Activated CD4-positive, CD25-positive, alpha-beta regulatory T cell (primary cell): Measurements from ENCODE around the gene TNS4.
A peak's percentile ranks its signal among the peaks of the same experiment; 100 is the strongest.

Experiments used
- DNase-seq, 4 experiments: peaks; one replicate each; lab custom pipeline; 2025; lab: John Stamatoyannopoulos, UW

The TNS4 gene

DNA sequence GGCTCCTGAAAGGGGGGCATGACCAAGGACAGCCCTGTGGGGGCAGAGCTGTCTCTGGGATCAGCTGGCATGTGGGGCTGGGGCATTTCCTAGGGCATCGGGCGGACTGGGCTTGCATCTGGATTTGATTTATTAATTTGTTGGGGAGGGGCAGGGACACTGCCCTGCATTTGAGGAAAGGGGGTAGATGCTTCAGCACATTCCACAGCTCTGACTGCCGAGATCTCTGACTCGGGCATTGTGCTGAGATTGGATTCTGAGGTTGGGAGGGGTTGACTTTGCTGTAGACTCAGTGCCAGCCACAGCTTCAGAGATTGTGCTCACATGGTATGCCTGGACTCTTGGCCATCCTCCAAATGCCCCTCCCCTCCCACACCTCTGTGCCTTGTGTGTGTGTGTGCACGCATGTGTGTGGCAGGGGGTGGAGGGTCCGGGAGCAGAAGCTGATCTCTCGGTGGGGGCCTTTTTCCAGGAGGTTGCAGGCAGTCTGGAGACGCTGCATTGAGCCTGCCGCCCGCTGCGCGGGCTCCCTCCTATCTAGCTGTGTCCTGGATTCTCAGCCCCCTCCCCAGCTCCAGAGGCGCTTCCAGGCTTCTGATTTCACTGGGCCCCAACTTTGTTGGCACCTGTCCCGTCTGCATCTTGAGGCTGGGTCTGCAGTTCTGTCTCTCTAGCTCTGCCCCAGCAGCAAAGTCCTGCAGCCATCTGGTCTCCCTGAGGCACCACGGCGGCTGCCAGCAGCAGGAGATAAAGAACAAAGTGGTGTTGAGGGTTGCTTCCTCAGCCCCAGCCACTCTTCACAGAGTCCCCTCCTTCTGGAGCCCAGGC, 43.2 kb downstream of the TNS4 start:
- no peak for DNase-seq

DNA sequence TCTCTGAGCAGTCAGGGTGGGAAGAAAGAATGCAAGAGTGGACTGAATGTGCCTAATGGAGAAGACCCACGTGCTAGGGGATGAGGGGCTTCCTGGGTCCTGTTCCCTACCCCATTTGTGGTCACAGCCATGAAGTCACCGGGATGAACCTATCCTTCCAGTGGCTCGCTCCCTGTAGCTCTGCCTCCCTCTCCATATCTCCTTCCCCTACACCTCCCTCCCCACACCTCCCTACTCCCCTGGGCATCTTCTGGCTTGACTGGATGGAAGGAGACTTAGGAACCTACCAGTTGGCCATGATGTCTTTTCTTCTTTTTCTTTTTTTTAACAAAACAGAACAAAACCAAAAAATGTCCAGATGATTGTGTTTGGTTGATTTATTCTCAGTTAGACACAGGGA, 44.1 kb downstream of the TNS4 start:
- DNase-seq, result no peak

DNA sequence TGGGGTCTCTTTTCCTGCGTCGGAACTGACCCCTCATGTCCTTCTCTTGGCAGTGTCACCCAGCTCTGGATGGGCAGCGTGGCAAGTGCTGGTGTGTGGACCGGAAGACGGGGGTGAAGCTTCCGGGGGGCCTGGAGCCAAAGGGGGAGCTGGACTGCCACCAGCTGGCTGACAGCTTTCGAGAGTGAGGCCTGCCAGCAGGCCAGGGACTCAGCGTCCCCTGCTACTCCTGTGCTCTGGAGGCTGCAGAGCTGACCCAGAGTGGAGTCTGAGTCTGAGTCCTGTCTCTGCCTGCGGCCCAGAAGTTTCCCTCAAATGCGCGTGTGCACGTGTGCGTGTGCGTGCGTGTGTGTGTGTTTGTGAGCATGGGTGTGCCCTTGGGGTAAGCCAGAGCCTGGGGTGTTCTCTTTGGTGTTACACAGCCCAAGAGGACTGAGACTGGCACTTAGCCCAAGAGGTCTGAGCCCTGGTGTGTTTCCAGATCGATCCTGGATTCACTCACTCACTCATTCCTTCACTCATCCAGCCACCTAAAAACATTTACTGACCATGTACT, 44.9 kb downstream of the TNS4 start:
- no peak for DNase-seq

DNA sequence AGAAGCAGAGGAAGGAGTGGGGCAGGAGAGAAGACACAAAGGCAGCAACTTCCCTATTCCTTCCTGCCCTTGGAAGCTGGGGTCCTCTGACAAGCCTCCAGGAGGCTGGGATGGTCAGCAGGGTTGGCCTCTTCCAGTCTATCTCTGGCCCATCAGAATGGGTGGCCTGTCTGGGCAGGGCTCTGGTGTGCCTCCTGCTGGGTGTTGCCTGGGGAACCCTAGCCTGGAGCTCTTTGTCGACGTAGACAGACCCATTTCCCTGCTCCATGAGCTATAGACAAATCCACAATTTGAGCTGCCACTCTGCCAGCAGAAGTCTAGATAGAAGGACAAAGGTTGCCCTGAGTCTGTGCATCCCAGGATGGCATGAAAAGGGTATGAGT, 46.8 kb downstream of the TNS4 start:
- DNase-seq, result no peak

DNA sequence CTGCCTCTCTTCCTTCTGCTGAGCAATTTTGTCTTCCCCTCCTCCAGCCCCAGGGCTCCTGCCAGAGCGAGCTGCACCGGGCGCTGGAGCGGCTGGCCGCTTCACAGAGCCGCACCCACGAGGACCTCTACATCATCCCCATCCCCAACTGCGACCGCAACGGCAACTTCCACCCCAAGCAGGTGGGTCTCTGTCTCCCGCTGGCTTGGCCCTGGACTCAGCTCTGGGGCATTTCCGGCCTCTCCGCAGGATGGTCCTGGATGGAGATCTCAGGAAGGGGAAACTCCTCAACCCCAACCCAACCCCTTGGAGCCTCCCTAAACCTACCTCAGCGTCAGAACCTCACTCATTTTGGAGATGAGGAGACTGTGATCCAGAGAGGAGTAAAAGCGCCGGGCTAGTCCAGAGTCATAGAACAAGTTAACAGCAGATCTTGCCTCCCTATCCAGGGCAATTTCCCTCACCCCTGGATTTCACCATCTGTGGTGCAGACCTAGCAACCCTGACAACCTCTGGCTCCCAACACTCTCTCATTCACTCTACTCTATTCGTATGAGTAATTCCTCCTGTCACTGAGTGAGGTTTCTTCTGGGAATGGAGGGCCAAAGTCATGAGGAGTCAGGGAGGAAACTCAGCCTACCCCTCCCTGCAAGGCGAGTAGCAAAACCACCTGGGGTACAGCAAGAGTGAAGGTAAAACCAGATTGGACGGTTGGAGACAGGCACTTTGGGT, 47.4 kb downstream of the TNS4 start:
- DNase-seq, result no peak

DNA sequence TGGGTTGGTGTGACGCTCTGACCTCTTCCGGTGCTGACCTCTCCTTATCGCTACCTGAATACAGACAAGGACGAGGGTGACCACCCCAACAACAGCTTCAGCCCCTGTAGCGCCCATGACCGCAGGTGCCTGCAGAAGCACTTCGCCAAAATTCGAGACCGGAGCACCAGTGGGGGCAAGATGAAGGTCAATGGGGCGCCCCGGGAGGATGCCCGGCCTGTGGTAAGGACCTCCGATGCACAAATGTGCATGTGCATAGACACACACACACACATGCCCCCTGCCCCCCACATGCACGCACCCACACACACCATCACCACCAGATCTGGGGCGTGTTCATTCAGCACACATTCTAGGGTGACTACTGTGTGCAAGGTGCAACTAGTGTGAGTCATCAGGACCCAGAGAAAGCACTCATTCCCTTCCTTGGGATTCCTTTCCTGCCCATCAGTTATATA, 48.5 kb downstream of the TNS4 start:
- no peak for DNase-seq

DNA sequence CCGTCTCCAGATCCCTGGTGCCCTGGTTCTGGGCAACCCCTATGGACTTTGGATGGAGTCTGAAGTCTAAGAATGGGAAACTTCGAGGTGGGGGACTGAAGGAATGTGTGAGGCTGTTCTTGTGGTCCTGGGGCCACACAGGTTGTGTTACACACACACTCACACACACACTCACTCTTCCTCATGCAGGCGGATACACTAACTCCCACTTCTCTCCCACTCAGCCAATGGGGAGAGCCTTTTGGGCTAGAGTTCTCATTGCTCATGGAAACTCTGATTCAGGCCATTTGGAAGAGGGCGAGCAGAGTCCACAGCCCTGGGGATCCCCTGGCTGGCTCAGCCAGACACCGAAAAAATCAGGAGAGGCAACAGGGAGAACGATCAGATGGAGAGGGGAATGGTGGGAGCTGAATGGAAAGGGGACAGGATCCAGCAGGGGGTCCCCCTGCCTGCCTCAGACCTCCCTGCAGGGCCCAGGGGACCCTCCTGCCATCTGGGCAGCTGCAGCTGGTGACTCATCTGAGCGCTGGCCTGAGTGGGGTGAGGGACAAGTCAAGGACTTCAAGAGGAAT, 49.1 kb downstream of the TNS4 start:
- DNase-seq, result no peak

DNA sequence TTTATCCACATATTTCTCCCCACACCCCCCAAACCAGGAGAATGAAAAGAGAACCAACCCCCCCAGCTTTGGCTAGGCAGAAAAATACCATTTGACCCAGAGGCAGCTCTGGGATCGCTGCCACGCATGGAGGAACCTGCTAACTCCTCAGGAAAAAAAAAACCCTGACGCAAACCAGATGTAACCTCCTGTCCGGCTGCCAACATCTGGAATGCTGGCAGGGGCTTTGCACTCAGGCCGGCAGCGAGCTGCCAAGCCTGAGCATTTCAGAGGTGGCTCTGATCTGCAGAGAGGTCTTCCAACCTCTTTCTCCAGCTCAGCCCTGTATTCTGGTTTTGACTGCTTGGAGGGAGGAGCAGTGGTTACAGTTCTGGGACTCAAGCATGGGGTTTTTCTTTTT, 50.0 kb downstream of the TNS4 start:
- no peak for DNase-seq

DNA sequence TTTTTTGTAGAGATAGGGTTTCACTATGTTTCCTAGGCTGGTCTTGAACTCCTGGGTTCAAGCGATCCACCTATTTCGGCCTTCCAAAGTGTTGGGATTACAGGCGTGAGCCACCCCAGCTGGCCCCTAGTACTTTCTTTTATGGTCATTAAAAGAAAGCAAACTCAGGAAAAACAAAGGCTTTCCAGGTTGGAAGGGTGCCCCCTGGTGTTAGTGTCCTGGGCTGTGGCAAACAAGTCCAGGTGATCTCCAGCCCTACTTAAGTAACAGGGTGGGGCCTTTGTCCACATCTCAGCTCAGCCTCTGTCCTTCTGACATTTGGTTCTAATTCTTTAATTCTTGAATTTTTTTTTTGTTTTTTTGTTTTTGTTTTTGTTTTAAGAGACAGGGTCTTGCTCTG, 51.2 kb downstream of the TNS4 start:
- no peak for DNase-seq

DNA sequence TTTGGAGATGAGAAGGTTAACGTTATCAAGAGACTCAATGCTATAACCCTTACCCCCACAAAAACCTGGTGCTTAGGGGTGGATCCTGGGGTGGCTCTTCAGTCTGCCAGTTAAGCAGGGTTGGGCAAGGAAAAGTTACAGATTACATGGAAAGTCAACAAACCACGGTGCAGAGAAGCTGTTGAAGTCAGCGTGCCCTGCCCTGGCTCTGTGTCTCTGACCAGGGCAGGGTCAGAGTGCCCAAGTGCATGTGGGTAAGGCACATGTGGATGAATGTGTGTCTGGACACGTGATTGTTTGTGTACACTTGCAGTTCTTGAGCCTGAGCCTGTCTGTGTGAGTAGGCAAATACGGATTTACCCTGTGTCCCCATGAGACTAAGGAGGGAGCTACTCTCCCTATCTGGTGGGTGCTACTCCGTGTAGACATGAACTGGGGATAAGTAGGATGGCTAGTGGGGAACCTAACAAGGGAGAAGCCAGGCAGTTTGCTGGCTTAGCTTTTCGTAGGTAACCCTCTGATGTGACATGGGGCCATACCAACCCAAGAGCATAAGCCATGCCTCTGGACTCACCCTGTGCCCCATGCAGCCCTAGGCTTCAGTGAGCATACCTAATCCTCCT, 52.7 kb downstream of the TNS4 start:
- DNase-seq, result no peak

DNA sequence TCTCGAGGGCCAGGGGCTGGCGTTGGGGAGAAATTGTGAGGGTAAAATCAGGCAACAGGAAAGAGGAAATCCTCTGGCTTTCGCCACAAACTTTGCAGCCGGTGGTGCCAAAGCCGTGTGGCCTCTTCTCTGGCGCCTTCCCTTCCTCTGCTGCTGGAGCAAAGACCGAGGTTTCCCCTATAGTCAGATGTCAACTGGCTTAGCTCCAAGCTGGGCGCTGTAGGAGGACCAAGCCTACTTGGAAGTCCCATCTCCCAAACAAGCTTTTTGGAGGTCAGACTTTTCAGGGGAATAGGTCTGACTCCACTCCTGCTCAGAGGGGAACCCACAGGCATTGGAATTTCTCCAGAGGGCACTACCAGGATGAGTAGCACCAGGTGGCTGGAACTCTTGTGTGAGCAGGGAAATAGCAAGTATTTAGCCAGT, 53.2 kb downstream of the TNS4 start:
- DNase-seq, result no peak

DNA sequence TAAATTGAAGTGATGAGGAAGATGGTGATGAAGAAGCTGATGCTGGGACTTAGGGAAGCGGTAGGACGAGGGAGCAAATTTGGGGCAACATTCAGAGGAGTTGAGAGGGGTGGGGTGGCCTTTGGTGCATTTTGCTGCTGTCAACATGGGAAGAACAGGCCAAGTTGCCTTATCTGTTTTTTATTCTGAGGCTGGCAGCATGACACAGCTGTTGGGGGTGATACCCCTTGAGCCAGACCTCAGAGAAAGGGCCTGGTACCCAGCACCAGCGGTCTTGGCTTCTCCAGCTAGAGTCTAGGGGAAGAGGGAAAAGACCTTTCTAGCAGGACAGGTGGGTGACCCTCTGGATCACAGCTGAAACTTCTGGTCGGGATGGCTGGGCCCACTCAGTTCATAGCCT, 53.6 kb downstream of the TNS4 start:
- no peak for DNase-seq

DNA sequence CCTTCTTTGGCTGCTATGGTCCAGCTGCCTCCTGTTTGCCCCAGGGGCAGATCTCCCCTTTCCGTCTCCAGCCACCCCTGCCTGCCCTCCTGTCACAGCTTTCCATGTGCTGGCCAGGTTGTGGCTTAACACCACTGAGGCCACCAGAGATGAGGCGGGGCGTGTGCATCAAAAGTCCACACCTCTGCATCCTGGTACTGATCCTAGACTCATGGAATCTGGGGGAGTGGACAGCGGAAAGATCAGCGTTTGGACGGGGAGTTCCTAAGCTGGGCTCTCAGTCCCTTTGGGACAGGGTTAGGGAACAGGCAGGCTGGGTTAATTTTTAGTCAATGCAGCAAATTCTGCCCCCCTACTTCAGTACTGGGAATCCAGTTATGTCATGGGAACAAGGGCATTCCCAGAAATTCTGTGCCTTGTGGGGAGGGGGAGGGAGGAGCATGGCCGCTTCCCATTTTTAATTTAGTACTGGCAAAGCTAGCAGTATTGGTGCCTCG, 54.2 kb downstream of the TNS4 start:
- no peak for DNase-seq

DNA sequence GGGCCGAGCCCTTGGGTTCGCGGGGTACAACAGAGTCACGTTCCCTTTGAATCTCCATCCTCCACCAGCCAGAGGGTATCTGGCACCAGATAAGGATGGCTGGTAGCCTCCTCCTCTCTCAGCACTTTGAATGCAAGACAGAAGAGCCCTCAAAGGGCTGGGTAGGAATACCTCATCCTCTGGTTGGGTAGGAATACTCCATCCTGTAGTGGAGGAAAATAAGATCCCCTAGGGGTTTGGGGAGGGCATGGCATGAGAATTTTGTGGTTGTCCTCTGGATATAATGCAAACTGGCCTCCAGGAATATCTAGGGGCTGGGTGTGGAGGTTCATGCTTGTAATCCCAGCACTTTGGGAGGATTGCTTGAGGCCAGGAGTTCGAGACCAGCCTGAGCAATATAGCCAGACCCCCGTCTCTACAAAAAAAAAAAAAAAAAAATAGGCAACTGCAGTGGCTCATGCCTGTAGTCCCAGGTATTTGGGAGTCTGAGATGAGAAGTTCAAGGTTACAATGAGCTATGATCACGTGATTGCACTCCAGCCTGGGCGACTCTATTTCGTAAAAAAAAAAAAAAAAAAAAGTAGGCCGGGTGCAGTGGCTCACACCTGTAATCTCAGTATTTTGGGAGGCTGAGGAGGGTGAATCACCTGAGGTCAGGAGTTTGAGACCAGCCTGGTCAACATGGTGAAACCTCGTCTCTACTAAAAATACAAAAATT, 55.5 kb downstream of the TNS4 start:
- no peak for DNase-seq

DNA sequence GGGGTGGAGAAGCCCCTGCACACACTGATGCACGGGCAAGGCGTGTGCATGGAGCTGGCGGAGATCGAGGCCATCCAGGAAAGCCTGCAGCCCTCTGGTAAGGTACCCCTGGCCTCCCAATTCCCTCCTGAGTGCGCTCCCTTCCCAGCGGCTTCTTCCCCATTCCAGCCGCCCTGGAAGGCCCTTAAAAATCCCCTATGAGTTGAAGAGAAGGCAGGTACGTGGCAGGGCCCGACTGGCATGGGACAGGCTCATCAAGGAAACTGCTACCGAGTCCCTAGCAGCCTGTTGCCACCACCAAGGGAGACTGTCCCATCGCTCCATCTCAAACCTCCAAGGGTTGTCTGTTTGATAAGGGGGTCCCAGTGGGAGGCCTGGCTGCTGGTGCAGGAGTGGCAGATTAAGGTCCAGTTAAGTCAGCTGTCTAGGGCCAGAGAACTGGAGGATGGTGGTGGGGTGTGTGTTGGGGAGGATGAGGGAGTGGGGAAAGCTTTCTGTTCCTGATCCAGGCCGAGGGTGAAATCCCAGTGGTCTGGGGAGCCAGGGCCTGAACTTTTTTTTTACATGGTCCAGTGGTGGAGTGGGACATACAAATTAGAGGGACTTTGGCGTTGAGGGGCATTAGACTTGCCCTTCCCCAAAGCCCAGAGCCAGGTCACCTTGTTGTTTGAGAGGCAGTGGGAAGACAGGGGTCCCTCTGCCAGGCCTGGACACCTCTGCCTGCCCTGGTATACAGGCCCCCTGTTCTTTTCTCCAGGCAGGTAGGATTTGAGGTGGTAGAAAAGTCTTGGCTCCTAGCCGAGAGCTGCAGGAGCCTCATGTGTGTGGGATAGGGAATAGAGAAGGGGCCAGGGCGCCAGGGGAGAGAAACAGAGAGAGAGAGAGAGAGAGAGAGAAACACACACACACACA, 57.2 kb downstream of the TNS4 start:
- DNase-seq, result no peak

DNA sequence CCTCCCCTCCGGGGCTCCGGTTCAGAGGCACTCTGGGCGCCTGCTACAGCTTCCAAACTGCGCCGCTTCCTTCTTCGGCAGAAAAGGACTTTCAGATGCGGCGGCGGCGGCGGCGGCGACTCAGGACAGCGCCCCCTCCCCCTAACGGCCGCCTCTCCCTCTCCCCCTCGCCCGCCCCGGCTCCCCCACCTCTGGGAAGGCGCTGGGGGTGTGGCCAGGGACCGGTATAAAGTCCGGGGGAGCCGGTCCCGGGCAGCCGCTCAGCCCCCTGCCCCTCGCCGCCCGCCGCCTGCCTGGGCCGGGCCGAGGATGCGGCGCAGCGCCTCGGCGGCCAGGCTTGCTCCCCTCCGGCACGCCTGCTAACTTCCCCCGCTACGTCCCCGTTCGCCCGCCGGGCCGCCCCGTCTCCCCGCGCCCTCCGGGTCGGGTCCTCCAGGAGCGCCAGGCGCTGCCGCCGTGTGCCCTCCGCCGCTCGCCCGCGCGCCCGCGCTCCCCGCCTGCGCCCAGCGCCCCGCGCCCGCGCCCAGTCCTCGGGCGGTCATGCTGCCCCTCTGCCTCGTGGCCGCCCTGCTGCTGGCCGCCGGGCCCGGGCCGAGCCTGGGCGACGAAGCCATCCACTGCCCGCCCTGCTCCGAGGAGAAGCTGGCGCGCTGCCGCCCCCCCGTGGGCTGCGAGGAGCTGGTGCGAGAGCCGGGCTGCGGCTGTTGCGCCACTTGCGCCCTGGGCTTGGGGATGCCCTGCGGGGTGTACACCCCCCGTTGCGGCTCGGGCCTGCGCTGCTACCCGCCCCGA, 58.0 kb downstream of the TNS4 start, which contains the start of gene IGFBP4:
TSS of gene IGFBP4 (plus strand) at position 255 of the 792 bp plus-strand sequence. CDS start at position 541, 286 bp downstream.
- peak; percentile 32 to 52 (median 38) for DNase-seq

DNA sequence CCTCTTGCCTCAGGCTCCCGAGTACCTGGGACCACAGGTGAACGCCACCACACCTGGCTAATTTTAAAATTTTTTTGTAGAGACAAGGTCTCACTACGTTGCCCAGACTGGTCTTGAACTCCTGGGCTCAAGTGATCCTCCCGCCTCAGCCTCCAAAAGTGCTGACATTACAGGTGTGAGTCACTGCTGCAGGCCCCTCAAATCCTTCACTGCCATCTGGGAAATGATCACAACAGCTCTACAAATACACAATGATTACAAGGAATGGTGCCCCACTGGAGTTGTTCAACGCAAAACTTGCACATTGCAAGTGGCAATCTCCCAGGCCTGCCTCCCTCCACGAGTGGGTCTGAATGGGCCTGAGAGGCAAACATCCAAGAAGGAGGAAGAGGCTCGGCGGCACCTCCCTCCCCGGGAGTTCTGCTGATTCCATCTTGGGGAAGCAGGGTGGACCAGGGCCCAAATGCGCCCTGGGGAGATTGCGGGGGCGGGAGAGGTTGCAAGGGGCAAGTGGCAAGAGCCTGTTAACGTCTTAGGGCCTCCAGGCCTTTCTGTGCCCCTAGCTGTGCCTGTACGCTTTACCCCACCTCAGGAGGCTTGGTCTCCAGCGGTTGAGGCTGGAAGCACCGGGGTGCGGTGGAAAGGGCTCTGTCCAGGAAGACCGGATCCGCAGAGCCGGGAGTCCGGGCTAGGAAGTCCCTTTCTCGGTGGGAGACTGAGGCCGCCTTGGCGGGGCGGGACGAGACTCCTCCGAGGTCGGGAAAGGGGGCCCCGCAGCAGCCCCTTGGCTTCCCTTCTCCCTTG, 58.8 kb downstream of the TNS4 start:
- DNase-seq, result no peak

DNA sequence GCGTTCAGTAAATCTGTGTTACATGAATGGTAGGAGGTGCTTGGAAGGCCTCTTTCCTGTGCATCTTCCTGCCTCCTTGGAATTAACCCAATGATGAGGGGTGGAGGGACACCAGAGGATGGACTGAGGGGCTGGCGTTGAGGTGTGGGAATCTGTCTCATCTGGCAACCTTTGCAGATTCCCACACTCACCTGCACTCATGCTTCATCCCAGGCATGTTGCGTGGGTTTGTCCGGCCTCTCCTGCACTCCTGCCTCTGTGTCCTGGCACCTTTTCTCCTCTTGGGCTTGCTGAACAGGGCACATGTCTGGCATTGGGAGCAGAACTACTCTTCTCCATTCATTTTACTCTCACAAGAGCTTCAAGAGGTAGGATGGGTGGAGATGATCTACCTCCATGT, 61.3 kb downstream of the TNS4 start:
- no peak for DNase-seq
